ENCODE results near the gene PPP1R3E. TPM values are rescaled to one million over a fixed set of nuclear protein-coding genes. Genes with fewer than 3 reads are reported as not detected.
"Not testable (repeated sequence)": the region's sequence is repeated elsewhere in the genome, so short reads cannot be mapped to it uniquely, and the experiment has no call there.

PPP1R3E gene
- total and polyA plus RNA-seq, 2 donors (not counting 1 experiment from before 2014, with no cell fraction given): 2.6 to 6.0 TPM

GRCh38 chr14:23285530-23286019, 17.1 kb downstream of the PPP1R3E start:
- Histone ChIP-seq H4K20me1 (ENCODE audit: control insufficient read depth, extremely low read depth, insufficient read depth, low read length) (no peaks in the 10 kb centered on the region), H3K79me2 (ENCODE audit: control insufficient read depth, insufficient read depth, low read length) (no peaks in the 10 kb centered on the region), H2AFZ (ENCODE audit: low read length) (peak overlapping the region; percentile 66), H3K4me3 (replicated peaks in 1 of 4; ENCODE audit: control extremely low read depth in 1 of 4, insufficient read depth in 1 of 4, low read depth in 3 of 4, low read length in 4 of 4) (peak overlapping the region; percentile 84 to 92 (median 90)), H3K9ac (ENCODE audit: insufficient read depth, low read length) (peak overlapping the region; percentile 71), H3K27me3 (ENCODE audit: control insufficient read depth, insufficient read depth, low read length) (no peaks in the 10 kb centered on the region), H3K9me3 (ENCODE audit: control insufficient read depth, insufficient read depth, low read depth, low read length) (no peaks in the 10 kb centered on the region), H3K4me1 (ENCODE audit: control insufficient read depth, extremely low read depth, insufficient read depth, low read length) (peaks cover 3% of the 10 kb centered on the region), H3K27ac (ENCODE audit: insufficient read depth, low read length) (peak overlapping the region; percentile 58), H3K4me2 (ENCODE audit: extremely low read depth, insufficient read depth, low read length) (peak overlapping the region; percentile 86), H3K36me3 (ENCODE audit: control insufficient read depth, insufficient read depth, low read length) (no peaks in the 10 kb centered on the region)
- no peak for TF ChIP-seq EZH2 (IDR thresholded peaks at IDR 0.05; ENCODE audit: low read length, missing control alignments)
- TF ChIP-seq CTCF (conservative IDR thresholded peaks at IDR 0.05 in 1 of 2, IDR thresholded peaks at IDR 0.05 in 1 of 2; ENCODE audit: low read depth in 1 of 2, low read length in 2 of 2): no peak
- DNase-seq (ENCODE audit: low read depth in 2 of 2): no peak

GRCh38 chr14:23284654-23285529, 17.8 kb downstream of the PPP1R3E start:
- Histone ChIP-seq H3K4me3 (replicated peaks in 1 of 4; ENCODE audit: control extremely low read depth in 1 of 4, insufficient read depth in 1 of 4, low read depth in 3 of 4, low read length in 4 of 4) (peak overlapping the region; percentile 84 to 92 (median 90)), H2AFZ (ENCODE audit: low read length) (peak overlapping the region; percentile 66), H3K9ac (ENCODE audit: insufficient read depth, low read length) (peak overlapping the region; percentile 71), H3K4me2 (ENCODE audit: extremely low read depth, insufficient read depth, low read length) (peak overlapping the region; percentile 86), H3K9me3 (ENCODE audit: control insufficient read depth, insufficient read depth, low read depth, low read length) (no peaks in the 10 kb centered on the region), H3K79me2 (ENCODE audit: control insufficient read depth, insufficient read depth, low read length) (no peaks in the 10 kb centered on the region), H3K27ac (ENCODE audit: insufficient read depth, low read length) (peak overlapping the region; percentile 58), H3K27me3 (ENCODE audit: control insufficient read depth, insufficient read depth, low read length) (no peaks in the 10 kb centered on the region), H4K20me1 (ENCODE audit: control insufficient read depth, extremely low read depth, insufficient read depth, low read length) (no peaks in the 10 kb centered on the region), H3K4me1 (ENCODE audit: control insufficient read depth, extremely low read depth, insufficient read depth, low read length) (peaks cover 3% of the 10 kb centered on the region), H3K36me3 (ENCODE audit: control insufficient read depth, insufficient read depth, low read length) (no peaks in the 10 kb centered on the region)
- TF ChIP-seq CTCF (conservative IDR thresholded peaks at IDR 0.05 in 1 of 2, IDR thresholded peaks at IDR 0.05 in 1 of 2; ENCODE audit: low read depth in 1 of 2, low read length in 2 of 2) (no peak), EZH2 (IDR thresholded peaks at IDR 0.05; ENCODE audit: low read length, missing control alignments) (no peak)
- peak in 1 of 2 donors; percentile 6 for DNase-seq (ENCODE audit: low read depth in 2 of 2)

GRCh38 chr14:23281247-23281646, 21.4 kb downstream of the PPP1R3E start:
- Histone ChIP-seq H3K4me3 (replicated peaks in 1 of 4; ENCODE audit: control extremely low read depth in 1 of 4, insufficient read depth in 1 of 4, low read depth in 3 of 4, low read length in 4 of 4) (no peak overlapping the region), H3K9ac (ENCODE audit: insufficient read depth, low read length) (no peak overlapping the region), H3K9me3 (ENCODE audit: control insufficient read depth, insufficient read depth, low read depth, low read length) (no peaks in the 10 kb centered on the region), H2AFZ (ENCODE audit: low read length) (no peak overlapping the region), H3K79me2 (ENCODE audit: control insufficient read depth, insufficient read depth, low read length) (no peaks in the 10 kb centered on the region), H3K27ac (ENCODE audit: insufficient read depth, low read length) (no peak overlapping the region), H3K27me3 (ENCODE audit: control insufficient read depth, insufficient read depth, low read length) (no peaks in the 10 kb centered on the region), H3K36me3 (ENCODE audit: control insufficient read depth, insufficient read depth, low read length) (no peaks in the 10 kb centered on the region), H3K4me2 (ENCODE audit: extremely low read depth, insufficient read depth, low read length) (no peak overlapping the region), H4K20me1 (ENCODE audit: control insufficient read depth, extremely low read depth, insufficient read depth, low read length) (no peaks in the 10 kb centered on the region), H3K4me1 (ENCODE audit: control insufficient read depth, extremely low read depth, insufficient read depth, low read length) (no peaks in the 10 kb centered on the region)
- TF ChIP-seq CTCF (conservative IDR thresholded peaks at IDR 0.05 in 1 of 2, IDR thresholded peaks at IDR 0.05 in 1 of 2; ENCODE audit: low read depth in 1 of 2, low read length in 2 of 2) (no peak), EZH2 (IDR thresholded peaks at IDR 0.05; ENCODE audit: low read length, missing control alignments) (no peak)
- no peak for DNase-seq (ENCODE audit: low read depth in 2 of 2)

GRCh38 chr14:23277928-23278327, 24.7 kb downstream of the PPP1R3E start:
- H3K4me2 ChIP-seq (ENCODE audit: extremely low read depth, insufficient read depth, low read length); H4K20me1 ChIP-seq (ENCODE audit: control insufficient read depth, extremely low read depth, insufficient read depth, low read length); H2AFZ ChIP-seq (ENCODE audit: low read length); H3K9ac ChIP-seq (ENCODE audit: insufficient read depth, low read length); H3K36me3 ChIP-seq (ENCODE audit: control insufficient read depth, insufficient read depth, low read length); H3K79me2 ChIP-seq (ENCODE audit: control insufficient read depth, insufficient read depth, low read length); H3K4me1 ChIP-seq (ENCODE audit: control insufficient read depth, extremely low read depth, insufficient read depth, low read length); H3K9me3 ChIP-seq (ENCODE audit: control insufficient read depth, insufficient read depth, low read depth, low read length); H3K4me3 ChIP-seq (replicated peaks in 1 of 4; ENCODE audit: control extremely low read depth in 1 of 4, insufficient read depth in 1 of 4, low read depth in 3 of 4, low read length in 4 of 4); DNase-seq (ENCODE audit: low read depth in 2 of 2); H3K27ac ChIP-seq (ENCODE audit: insufficient read depth, low read length); H3K27me3 ChIP-seq (ENCODE audit: control insufficient read depth, insufficient read depth, low read length): not testable (repeated sequence)

All from fibroblast of lung (primary cell).